Stimulated activated CD8-positive, alpha-beta memory T cell treated with anti-CD3 and anti-CD28 coated beads, Interleukin-15, amount 100 ng/mL, for 4 hours (primary cell): ENCODE measurements around the gene ACMSD.
"Not testable (repeated sequence)": the region's sequence is repeated elsewhere in the genome, so short reads cannot be mapped to it uniquely, and the experiment has no call there.

ENCODE experiments used
- DNase-seq, 2 donors: peaks; one replicate each; pipeline ENCODE4 v3.0.0-alpha.2; 2020; ENCODE audit warnings: low read depth in 2 of 2

Gene ACMSD

GRCh38 chr2:134906726-134907125 is 68.3 kb downstream of the ACMSD start:
- DNase-seq: no peak

- DNase-seq: not testable (repeated sequence)
These were observed 69.2 kb downstream of the ACMSD start for GRCh38 chr2:134907441-134908116.

DNA sequence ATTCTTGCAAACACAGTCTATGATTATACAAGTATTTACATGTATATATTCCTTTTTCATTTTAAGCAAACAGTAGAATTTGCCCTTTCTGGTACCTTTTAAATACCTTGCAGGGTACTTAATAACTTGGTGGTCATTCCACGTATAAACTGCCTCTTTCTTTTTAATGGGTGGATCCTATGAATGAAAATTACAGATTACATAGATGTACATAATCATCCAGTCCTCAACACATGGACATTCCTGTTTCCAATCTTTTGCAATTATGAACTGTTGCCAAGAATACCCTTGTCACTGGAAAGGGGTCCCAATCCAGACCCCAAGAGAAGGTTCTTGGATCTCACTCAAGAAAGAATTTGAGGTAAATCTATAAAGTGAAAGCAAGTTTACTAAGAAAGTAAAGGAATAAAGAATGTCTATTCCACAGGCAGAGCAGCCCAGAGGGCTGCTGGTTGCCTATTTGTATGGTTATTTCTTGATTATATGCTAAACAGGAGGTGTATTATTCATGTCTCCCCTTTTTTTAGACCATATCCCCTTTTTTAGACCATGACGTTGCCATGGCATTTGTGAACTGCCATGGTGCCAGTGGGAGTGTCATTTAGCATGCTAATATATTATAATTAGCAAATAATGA is 72.5 kb downstream of the ACMSD start:
- no peak for DNase-seq

DNA sequence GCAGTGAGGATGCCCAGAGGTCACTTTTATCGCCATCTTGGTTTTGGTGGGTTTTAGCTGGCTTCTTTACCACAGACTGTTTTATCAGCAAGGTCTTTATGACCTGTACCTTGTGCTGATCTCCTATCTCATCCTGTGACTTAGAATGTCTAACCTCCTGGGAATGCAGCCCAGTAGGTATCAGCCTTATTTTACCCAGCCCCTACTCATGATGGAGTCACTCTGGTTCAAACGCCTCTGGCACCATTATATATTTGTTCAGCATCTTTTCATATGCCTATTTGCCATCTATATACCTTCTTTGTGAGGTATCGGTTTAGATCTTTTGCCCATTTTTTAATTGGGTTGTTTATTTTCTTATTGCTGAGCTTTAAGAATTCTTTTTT is 73.0 kb downstream of the ACMSD start:
- no peak for DNase-seq

DNA sequence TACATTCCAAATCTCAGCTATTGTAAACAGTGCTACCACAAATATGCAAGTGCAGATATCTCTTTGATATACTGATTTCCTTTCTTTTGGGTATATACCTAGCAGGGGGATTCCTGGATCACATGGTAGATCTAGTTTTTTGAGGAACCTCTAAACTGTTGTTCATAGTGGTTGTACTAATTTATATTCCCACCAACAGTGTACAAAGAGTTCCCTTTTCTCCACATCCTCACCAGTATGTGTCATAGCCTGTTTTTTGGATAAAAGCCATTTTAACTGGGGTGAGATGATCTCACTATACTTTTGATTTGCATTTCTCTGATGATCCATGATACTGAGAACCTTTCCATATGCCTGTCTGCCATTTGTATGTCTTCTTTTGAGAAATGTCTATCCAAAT is 73.9 kb downstream of the ACMSD start:
- no peak for DNase-seq

DNA sequence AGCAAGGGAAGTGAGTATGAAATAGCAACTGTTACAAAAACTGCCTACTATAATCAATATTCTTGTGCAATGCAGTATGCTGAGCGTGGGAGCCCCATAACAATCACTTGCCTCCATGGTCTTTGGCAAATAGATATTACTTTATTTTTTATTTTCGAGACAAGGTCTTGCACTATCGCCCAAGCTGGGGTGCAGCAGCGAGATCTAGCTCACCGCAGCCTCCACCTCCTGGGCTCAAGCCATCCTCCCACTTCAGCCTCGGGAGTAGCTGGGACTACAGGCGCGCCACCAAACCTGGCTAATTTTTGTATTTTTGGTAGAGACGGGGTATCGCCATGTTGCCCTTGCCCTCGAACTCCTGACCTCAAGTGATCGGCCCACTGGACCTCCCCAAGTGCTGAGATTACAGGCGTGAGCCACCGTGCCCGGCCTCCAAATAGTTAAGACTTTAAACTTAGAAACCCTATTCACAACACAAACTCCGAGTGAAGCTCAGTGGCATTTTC is 79.0 kb downstream of the ACMSD start:
- DNase-seq: no peak

GRCh38 chr2:134917888-134918525 is 79.6 kb downstream of the ACMSD start:
- peak in 1 of 2 donors; percentile 78 for DNase-seq

DNA sequence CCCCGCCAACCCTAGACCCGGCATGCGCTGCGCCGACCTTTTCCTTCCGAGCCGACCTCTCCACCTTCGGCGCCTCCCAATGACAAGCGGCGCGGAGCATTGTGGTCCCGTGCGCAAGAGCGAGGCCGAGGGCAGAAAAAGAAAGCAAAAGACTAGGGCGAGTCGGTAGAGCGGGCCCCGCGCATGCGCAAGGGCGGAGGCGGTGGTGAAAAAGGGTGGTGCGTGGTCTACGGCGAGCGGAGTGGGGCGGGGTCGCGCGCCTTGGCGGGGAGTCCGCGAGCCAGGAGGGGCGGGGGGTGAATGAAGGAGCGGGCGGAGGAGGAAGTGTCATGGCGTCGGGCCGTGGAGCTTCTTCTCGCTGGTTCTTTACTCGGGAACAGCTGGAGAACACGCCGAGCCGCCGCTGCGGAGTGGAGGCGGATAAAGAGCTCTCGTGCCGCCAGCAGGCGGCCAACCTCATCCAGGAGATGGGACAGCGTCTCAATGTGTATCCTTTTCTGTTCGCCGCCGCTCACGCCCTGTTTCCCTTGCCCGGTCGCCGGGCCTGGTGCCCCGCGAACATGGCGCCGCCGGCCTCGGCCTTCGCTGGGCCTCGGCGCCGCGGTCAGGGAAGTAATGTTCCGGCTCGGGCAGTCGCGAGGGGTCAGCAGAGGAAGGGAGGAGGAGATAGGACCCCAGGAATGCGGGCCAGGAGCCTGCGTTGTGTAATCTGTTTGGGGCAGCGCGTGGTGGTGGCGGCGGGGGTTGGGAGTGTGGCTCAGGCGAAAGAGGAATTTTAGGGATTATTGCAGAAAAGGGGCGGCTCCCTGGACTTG is 80.3 kb downstream of the ACMSD start, which contains the start of gene CCNT2:
CCNT2 (plus strand) TSS at position 297 of the 815 bp plus-strand sequence; CDS start at position 330, 33 bp downstream.
- peak; percentile 99 to 100 for DNase-seq

DNA sequence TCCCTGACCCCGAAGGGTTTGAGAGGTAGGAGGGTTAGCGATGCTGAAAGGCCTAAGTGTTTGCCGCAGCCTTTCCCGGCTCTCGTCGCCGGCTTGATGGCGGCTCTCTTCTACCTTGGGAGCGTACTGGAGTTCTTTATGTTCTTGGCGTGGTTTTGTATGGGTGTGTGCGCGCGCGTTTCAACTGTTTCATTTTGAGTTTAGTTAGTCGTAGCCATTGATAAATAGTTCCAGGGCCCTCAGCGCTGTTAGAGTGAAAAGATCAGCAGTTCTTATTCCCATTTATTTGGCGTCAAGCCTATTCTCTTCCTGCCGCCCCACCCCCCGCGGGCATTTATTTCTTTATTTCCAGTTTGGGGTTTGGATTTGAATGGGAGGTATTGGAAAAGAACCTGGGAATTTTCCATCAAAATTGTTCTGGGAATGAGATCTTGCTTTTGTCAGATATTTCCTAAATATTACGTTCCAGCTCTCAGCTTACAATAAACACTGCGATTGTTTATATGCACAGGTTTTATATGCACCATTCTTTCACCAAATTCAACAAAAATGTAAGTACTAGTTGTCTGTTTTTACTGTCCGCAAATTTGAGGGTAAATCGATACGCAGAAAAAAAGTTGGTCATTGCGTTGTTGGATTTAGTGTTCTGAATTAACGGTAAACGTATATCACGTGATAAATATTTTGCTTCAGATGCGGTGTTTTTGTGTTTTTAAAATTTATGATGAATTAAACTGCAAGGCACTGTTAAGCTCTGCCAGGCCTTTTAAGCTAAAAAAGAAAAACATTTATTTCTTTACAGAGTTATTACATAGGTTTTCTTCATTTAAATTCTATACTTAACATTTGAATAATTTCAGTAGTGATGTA is 81.2 kb downstream of the ACMSD start:
- DNase-seq: no peak

- no peak for DNase-seq
These were observed 86.5 kb downstream of the ACMSD start for GRCh38 chr2:134924912-134925311.

DNA sequence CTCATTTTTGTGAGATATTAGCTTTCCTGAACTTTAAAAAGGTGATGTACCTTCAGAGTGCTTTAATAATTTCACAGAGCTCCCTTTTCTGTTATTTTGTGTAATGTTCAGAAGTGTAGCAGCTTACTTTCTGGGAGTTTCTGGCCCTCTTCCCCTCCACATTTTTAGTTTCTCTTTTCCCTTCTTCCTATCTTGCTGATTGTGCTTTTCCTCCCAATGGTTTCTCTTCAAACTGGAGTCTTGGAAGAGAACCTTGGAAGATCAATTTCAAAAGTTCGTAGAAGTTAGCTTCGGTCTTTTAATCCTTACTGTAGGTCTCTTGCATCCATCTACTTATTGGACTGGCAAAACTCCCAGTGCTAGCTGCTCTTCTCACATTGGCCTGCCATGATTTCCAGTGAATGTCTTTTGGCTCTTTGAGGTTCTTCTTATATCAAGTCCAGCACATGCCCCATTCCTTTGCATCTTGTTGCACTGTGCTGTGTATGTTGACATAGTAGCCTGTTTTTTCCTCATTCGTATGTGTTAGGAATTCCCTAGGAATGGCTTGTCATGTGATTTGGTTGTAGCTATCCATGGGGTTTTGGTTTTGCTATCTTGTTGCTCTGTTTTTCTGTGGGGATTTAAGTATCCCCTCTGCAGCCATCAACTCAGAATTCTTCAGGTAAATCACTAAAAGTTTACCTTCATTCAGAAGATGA is 88.0 kb downstream of the ACMSD start:
- no peak for DNase-seq

DNA sequence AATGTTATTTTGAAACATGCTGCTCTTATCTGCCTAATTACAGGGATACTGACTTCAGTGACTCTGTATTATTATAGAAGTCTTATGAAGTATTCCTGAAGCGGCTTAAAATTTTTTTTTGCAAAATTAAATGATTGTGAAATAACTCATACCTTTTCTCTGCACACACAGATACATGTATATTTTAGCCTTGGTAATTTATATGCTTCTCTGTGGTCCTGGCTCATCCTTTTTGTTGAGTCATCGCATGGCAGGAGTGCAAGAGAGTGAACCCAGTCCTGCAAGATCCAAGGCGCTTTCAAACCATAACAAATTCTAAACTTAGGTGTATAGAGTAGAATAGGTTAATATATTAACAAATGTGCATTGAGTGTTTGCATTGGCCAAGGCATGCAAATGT is 88.8 kb downstream of the ACMSD start:
- no peak for DNase-seq

- no peak for DNase-seq
These were observed 94.6 kb downstream of the ACMSD start for GRCh38 chr2:134932864-134933526.

GRCh38 chr2:134933732-134934131 is 95.3 kb downstream of the ACMSD start:
- no peak for DNase-seq

GRCh38 chr2:134934150-134934549 is 95.7 kb downstream of the ACMSD start:
- DNase-seq: no peak

DNA sequence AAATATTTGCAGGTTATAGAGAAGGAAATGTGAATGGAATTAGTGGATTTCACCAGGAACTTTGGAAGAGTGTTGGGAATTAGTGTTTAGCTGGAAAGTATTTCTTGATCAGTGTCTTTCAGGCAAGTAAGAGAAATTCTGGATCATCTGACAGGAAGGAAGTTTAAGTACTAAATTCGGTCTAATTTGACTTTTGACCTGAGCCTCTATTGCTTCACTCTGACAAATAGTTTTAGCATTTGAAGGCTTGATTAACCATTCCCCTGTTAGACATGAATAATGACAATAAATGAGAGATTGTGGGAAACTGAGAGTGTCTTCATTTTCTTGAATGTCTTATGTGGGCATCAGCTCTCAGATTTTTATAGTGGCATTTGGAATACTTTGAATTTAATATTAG is 96.2 kb downstream of the ACMSD start:
- no peak for DNase-seq

- no peak for DNase-seq
These were observed 98.3 kb downstream of the ACMSD start for GRCh38 chr2:134936691-134937090.

- DNase-seq: no peak
These were observed 105.1 kb downstream of the ACMSD start for GRCh38 chr2:134943540-134943939.

DNA sequence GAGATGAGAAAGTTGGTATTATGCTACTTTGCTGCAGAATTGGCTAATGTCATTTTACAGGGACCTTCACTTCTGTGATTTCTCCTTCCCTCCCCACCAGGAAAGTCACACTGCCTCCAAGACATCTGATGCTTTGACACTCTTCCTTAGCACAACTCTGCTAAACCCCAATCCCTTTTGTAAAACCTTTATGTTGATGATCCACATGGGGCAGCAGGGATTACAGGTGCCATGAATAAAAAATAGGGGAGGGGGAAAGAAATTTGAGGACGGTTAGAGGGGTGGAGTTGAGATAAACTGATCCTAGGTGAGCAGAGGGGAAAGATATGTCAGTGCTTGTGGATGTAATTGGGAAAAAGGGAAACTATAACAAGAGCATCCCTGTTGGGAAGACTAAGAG is 106.6 kb downstream of the ACMSD start:
- no peak for DNase-seq

DNA sequence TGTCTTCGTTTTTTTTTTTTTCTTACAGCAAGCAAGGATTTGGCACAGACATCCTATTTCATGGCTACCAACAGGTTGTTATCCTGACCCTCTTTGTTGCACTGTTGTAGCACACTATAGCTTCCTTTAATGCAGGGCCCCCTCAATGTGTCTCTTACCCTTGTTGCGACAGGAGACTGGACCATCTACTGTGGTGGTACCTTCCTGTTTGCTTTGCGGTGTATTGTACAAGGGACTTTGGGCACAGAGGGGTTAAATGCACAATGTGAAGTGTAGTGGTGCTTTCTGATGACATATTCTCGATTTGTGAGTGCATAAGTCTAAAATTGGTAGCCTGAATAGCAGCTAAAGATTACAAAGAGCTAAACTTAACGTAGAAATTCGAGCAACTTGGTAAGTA is 107.7 kb downstream of the ACMSD start:
- DNase-seq: no peak
